Adrenal gland (tissue), 12 donors: ENCODE data around the gene PLEKHN1. TPM values are rescaled to one million over a fixed set of nuclear protein-coding genes. Genes with fewer than 3 reads are reported as not detected.

Experiments used
- DNase-seq, 7 donors: peaks; one replicate each; pipeline ENCODE4 v3.0.0-alpha.2; 2019 to 2020
- H3K27ac ChIP-seq, 5 donors: fragments of 200-600 bp; sonication (generic) in 4 of 5; 1 replicate in 3 of 5; 2 replicates in 2 of 5; pipeline versions ENCODE4 v1.5.1 to v1.8.0; 2016 to 2020; ENCODE audit warnings: mild to moderate bottlenecking in 1 of 5
- H3K27me3 ChIP-seq: fragments of 200-600 bp; 2 replicates; pipeline ENCODE4 v1.8.0; 2021
- H3K36me3 ChIP-seq, 2 donors: fragments of 200-600 bp; replicated peaks in 1 of 2; 1 replicate in 1 of 2; 2 replicates in 1 of 2; pipeline versions ENCODE4 v1.5.1 to v1.8.0; 2018 to 2022
- H3K4me1 ChIP-seq, 2 donors: fragments of 200-600 bp; replicated peaks in 1 of 2; 1 replicate in 1 of 2; 2 replicates in 1 of 2; pipeline versions ENCODE4 v1.5.1 to v1.8.0; 2018 to 2021
- H3K4me3 ChIP-seq, 4 donors: fragments of 200-600 bp; sonication (generic) in 3 of 4; one replicate each; pipeline ENCODE4 v1.5.1; 2016 to 2018
- H3K9me3 ChIP-seq, 3 donors: fragments of 200-600 bp; sonication (generic) in 1 of 3; replicated peaks in 1 of 3; 1 replicate in 2 of 3; 2 replicates in 1 of 3; pipeline versions ENCODE4 v1.5.1 to v1.8.0; 2016 to 2021
- CTCF ChIP-seq, 6 experiments: fragments of 450-650 bp in 4 of 6; fragments of 200-600 bp in 2 of 6; sonication (generic) in 1 of 6; IDR thresholded peaks; 1 replicate in 5 of 6; 2 replicates in 1 of 6; pipeline versions ENCODE4 v1.5.1 to v1.8.0; 2016 to 2021; ENCODE audit warnings: antibody characterized with exemption in 6 of 6, mild to moderate bottlenecking in 2 of 6, moderate library complexity in 1 of 6
- POLR2A ChIP-seq, 2 donors: fragments of 450-650 bp; IDR thresholded peaks; one replicate each; pipeline ENCODE4 v1.6.1; 2017; ENCODE audit warnings: antibody characterized with exemption in 2 of 2, mild to moderate bottlenecking in 2 of 2, moderate library complexity in 1 of 2
- WGBS, 4 donors: extraction: QIAGEN DNeasy Blood & Tissue Kit in 2 of 4; methylation state at CpG; one replicate each; pipeline versions ENCODE4 v1.1.5 to v1.1.7; 2013 to 2017; 5-methylcytosine and 5-hydroxymethylcytosine counted together
- intact Hi-C, 2 donors: fragments of 100-400 bp; cut with DNase I; formaldehyde crosslinking; loops; one replicate each; pipeline versions ENCODE4 v1.14.1 to v1.15.0; 2022 to 2023
- polyA plus RNA-seq, 3 donors: library from polyadenylated mRNA; stranded (reverse); fragments of 200-250 nt in 2 of 3; fragments of 350-450 nt in 1 of 3; fragmentation: Illumina TruSeq in 1 of 3; extraction: RNeasy Lipid Tissue Mini Kit (QIAGEN cat#74804) in 1 of 3; gene quantifications; one replicate each; pipeline ENCODE4 v1.2.3, GENCODE V29; 2013 to 2014
- total RNA-seq, 9 donors: library from RNA; depleted of rRNA in 4 of 9; stranded (reverse); fragments of >200 nt in 4 of 9; fragments of 120-200 nt in 1 of 9; fragmentation: NEBNext Ultra II Directional in 1 of 9; extraction: Animal tissue kit (Norgen Biotek cat#: 25700) in 1 of 9; gene quantifications; one replicate each; pipeline versions ENCODE4 v1.1.0 to v1.2.4, GENCODE V29; 2013 to 2023
- donor health status: healthy with polysubstance abuse.
- donor health status: Bipolar disorder and iron deficiency.
- donor health status: DM: yes; HTN: yes; CAD: no.
- donor health status: DM: no; HTN: no; CAD: no.
- donor health status: DM: no; HTN: no; CAD: no.
- donor health status: DM: yes; HTN: yes; CAD: no.

PLEKHN1 gene
- total and polyA plus RNA-seq, 12 donors: 0.05 to 10.5 (median 1.3) TPM; not detected in 3

- intact Hi-C loops: no loop called here
- Histone ChIP-seq H3K9me3 (no peaks in the 10 kb centered on the region), H3K4me3 (no peak overlapping the region), H3K27ac (no peak overlapping the region), H3K36me3 (no peaks in the 10 kb centered on the region), H3K4me1 (peaks cover 0 to 6% of the 10 kb centered on the region in 2 donors), H3K27me3 (peaks cover 26% of the 10 kb centered on the region)
- DNase-seq: no peak
- TF ChIP-seq CTCF (IDR thresholded peaks at IDR 0.05): no peak
- TF ChIP-seq POLR2A (IDR thresholded peaks at IDR 0.05): no peak
- 70 to 73% (median 71%) methylated on average over 10 to 18 of the region's 18 CpGs for WGBS, 4 donors
Measured at GRCh38 chr1:930633-931138, 35.6 kb upstream of the PLEKHN1 start.

- peaks cover 24% of the 10 kb centered on the region for H3K27me3 ChIP-seq
Measured at GRCh38 chr1:931380-932172, 34.7 kb upstream of the PLEKHN1 start.

GRCh38 chr1:932173-932510, 34.1 kb upstream of the PLEKHN1 start:
- no peaks in the 10 kb centered on the region for H3K36me3 ChIP-seq
- peaks cover 21% of the 10 kb centered on the region for H3K27me3 ChIP-seq
- TF ChIP-seq POLR2A (IDR thresholded peaks at IDR 0.05): no peak
- TF ChIP-seq CTCF (IDR thresholded peaks at IDR 0.05): no peak
- H3K9me3 ChIP-seq: no peaks in the 10 kb centered on the region
- 62 to 70% (median 68%) methylated on average over 12 to 16 of the region's 16 CpGs for WGBS, 4 donors
- H3K27ac ChIP-seq: no peak overlapping the region
- intact Hi-C loops: no loop called here
- no peak overlapping the region for H3K4me3 ChIP-seq
- peaks cover 0 to 8% of the 10 kb centered on the region in 2 donors for H3K4me1 ChIP-seq
- no peak for DNase-seq

More at GRCh38 chr1:931380-932172, 34.7 kb upstream of the PLEKHN1 start:
- Histone ChIP-seq H3K36me3 (no peaks in the 10 kb centered on the region), H3K9me3 (no peaks in the 10 kb centered on the region), H3K4me3 (no peak overlapping the region), H3K27ac (no peak overlapping the region), H3K4me1 (peaks cover 0 to 8% of the 10 kb centered on the region in 2 donors)
- WGBS, 4 donors: 37 to 44% (median 38%) methylated on average over 15 of the region's 15 CpGs
- DNase-seq: no peak
- intact Hi-C loops: no loop called here
- TF ChIP-seq CTCF (IDR thresholded peaks at IDR 0.05) (no peak), POLR2A (IDR thresholded peaks at IDR 0.05) (no peak)

- intact Hi-C loops: no loop called here
- H3K27ac ChIP-seq: no peak overlapping the region
- no peak overlapping the region for H3K4me3 ChIP-seq
- no peaks in the 10 kb centered on the region for H3K36me3 ChIP-seq
- TF ChIP-seq CTCF (IDR thresholded peaks at IDR 0.05) (no peak), POLR2A (IDR thresholded peaks at IDR 0.05) (no peak)
- DNase-seq: no peak
- WGBS, 4 donors: 66 to 77% (median 75%) methylated on average over 14 to 25 of the region's 25 CpGs
- peaks cover 20% of the 10 kb centered on the region for H3K27me3 ChIP-seq
- H3K4me1 ChIP-seq: peaks cover 0 to 8% of the 10 kb centered on the region in 2 donors
- no peaks in the 10 kb centered on the region for H3K9me3 ChIP-seq
Measured at GRCh38 chr1:932776-933602, 33.3 kb upstream of the PLEKHN1 start.
